HCT116 (cell line): ENCODE measurements around the gene MINDY1. TPM values are rescaled to one million over a fixed set of nuclear protein-coding genes. Genes with fewer than 3 reads are reported as not detected.

Source experiments
- ATAC-seq: fragments of 200-7000 bp; cut with Tn5 transposase; 2 replicates; pipeline ENCODE4 v1.9.1; 2020; ENCODE audit warnings: mild to moderate bottlenecking, moderate library complexity
- BruUV-seq: library from RNA; stranded (reverse); fragments of 400-500 nt; replicated peaks from 2 replicates; lab custom pipeline; 2021; lab: Mats Ljungman, UMichigan
- CTCF ChIA-PET: fragments of 300-600 bp; sonication (Branson Sonifier 250); formaldehyde crosslinking; loops from one replicate; lab custom pipeline; 2021; ENCODE audit warnings: antibody characterized with exemption; lab: Charles Lee
- POLR2A ChIA-PET: fragments of 300-600, 350-600 bp; sonication (Branson Sonifier 250); formaldehyde crosslinking; loops from one replicate; lab custom pipeline; 2021; ENCODE audit warnings: antibody characterized with exemption; lab: Charles Lee
- RAD21 ChIA-PET, 2 experiments: fragments of 300-600 bp; sonication (Branson Sonifier 250); formaldehyde crosslinking; loops; one replicate each; lab custom pipeline; 2023; ENCODE audit warnings: low total read pairs in 2 of 2; ENCODE audit not compliant: uncharacterized antibody in 2 of 2, unreplicated experiment in 2 of 2, low non-redundant PET in 1 of 2; lab: Charles Lee
- DNase-seq: peaks from one replicate; pipeline ENCODE4 v3.0.0-alpha.2; 2010; ENCODE audit warnings: low read depth, low spot score
- H2AFZ ChIP-seq: fragments of 200-600 bp; shearing (Covaris generic), sonication (generic); 2 replicates; pipeline ENCODE4 v1.6.1; 2017; ENCODE audit warnings: low read depth, mixed run types, mixed read lengths, antibody characterized with exemption, low read length; ENCODE audit not compliant: poor library complexity, severe bottlenecking
- H3K27ac ChIP-seq: 2 replicates; pipeline ENCODE4 v1.5.1; 2012; ENCODE audit warnings: low read depth, low read length
- H3K27me3 ChIP-seq: fragments of 200-600 bp; sonication (generic); 2 replicates; pipeline ENCODE4 v1.6.1; 2016; ENCODE audit warnings: mixed run types, low read length, mixed read lengths; ENCODE audit not compliant: insufficient read depth
- H3K36me3 ChIP-seq, 2 experiments: fragments of 200-500 bp in 1 of 2; fragments of 200-600 bp in 1 of 2; sonication (Bioruptor generic) in 1 of 2; sonication (generic) in 1 of 2; 2 replicates each; pipeline versions ENCODE4 v1.5.1 to v1.6.1; 2014 to 2016; ENCODE audit warnings: low read length in 2 of 2, inconsistent platforms in 1 of 2, mixed read lengths in 1 of 2, mixed run types in 1 of 2; ENCODE audit not compliant: insufficient read depth in 2 of 2, control insufficient read depth in 1 of 2
- H3K4me1 ChIP-seq, 2 experiments: fragments of 200-600 bp in 1 of 2; sonication (generic) in 1 of 2; 2 replicates each; pipeline versions ENCODE4 v1.5.1 to v1.6.1; 2012 to 2017; ENCODE audit warnings: low read length in 2 of 2, inconsistent platforms in 1 of 2, mild to moderate bottlenecking in 1 of 2, mixed read lengths in 1 of 2, mixed run types in 1 of 2, moderate library complexity in 1 of 2; ENCODE audit not compliant: insufficient read depth in 2 of 2, control insufficient read depth in 1 of 2
- H3K4me2 ChIP-seq: fragments of 200-600 bp; sonication (generic); 2 replicates; pipeline ENCODE4 v1.6.1; 2017; ENCODE audit warnings: mixed run types, low read length, mixed read lengths
- H3K4me3 ChIP-seq, 2 experiments: fragments of 200-600 bp in 1 of 2; sonication (generic) in 1 of 2; replicated peaks in 1 of 2; 2 replicates each; pipeline ENCODE4 v1.5.1; 2011 to 2016; ENCODE audit warnings: low read length in 2 of 2, control low read depth in 1 of 2, low read depth in 1 of 2, mild to moderate bottlenecking in 1 of 2, mixed read lengths in 1 of 2, mixed run types in 1 of 2
- H3K79me2 ChIP-seq: fragments of 200-600 bp; sonication (generic); 2 replicates; pipeline ENCODE4 v1.6.1; 2017; ENCODE audit warnings: mild to moderate bottlenecking, mixed run types, low read length, moderate library complexity, mixed read lengths; ENCODE audit not compliant: insufficient read depth
- H3K9ac ChIP-seq: fragments of 200-600 bp; sonication (generic); 2 replicates; pipeline ENCODE4 v1.6.1; 2016; ENCODE audit warnings: low read length, mixed read lengths
- H3K9me2 ChIP-seq: fragments of 200-600 bp; sonication (generic), shearing (Covaris generic); 2 replicates; pipeline ENCODE4 v1.6.1; 2017; ENCODE audit warnings: mixed run types, mild to moderate bottlenecking, moderate library complexity; ENCODE audit not compliant: insufficient read depth
- H3K9me3 ChIP-seq, 2 experiments: fragments of 200-500 bp in 1 of 2; fragments of 200-600 bp in 1 of 2; sonication (Bioruptor generic) in 1 of 2; sonication (generic) in 1 of 2; 2 replicates each; pipeline ENCODE4 v1.6.1; 2014 to 2017; ENCODE audit warnings: low read length in 2 of 2, mixed read lengths in 2 of 2, inconsistent platforms in 1 of 2, low read depth in 1 of 2, mild to moderate bottlenecking in 1 of 2, mixed run types in 1 of 2, moderate library complexity in 1 of 2; ENCODE audit not compliant: control insufficient read depth in 1 of 2, insufficient read depth in 1 of 2
- H4K20me1 ChIP-seq: fragments of 200-600 bp; sonication (generic), shearing (Covaris generic); 2 replicates; pipeline ENCODE4 v1.6.1; 2017; ENCODE audit warnings: mixed run types, mild to moderate bottlenecking, moderate library complexity; ENCODE audit not compliant: insufficient read depth
- CTCF ChIP-seq, 3 experiments: fragments of 200-600 bp in 1 of 3; sonication (generic) in 1 of 3; IDR thresholded peaks in 2 of 3; conservative IDR thresholded peaks in 1 of 3; 2 replicates each; pipeline ENCODE4 v1.5.1; 2012 to 2017; ENCODE audit warnings: low read depth in 2 of 3, low read length in 2 of 3, antibody characterized with exemption in 1 of 3, borderline replicate concordance in 1 of 3, control low read depth in 1 of 3, mild to moderate bottlenecking in 1 of 3, mixed read lengths in 1 of 3, mixed run types in 1 of 3, moderate library complexity in 1 of 3; ENCODE audit not compliant: insufficient read depth in 1 of 3
- EGR1 ChIP-seq: IDR thresholded peaks from 2 replicates; pipeline ENCODE4 v1.6.1; 2012; ENCODE audit warnings: low read depth
- ELF1 ChIP-seq: IDR thresholded peaks from 2 replicates; pipeline ENCODE4 v1.6.1; 2012; ENCODE audit warnings: low read depth, borderline replicate concordance
- EZH2 ChIP-seq: fragments of 200-600 bp; sonication (generic); IDR thresholded peaks from 2 replicates; pipeline ENCODE4 v1.6.1; 2017; ENCODE audit warnings: antibody characterized with exemption, mixed run types
- EZH2phosphoT487 ChIP-seq: fragments of 200-600 bp; IDR thresholded peaks from 2 replicates; pipeline ENCODE4 v1.6.1; 2018; ENCODE audit warnings: antibody characterized with exemption, borderline replicate concordance
- FOSL1 ChIP-seq: IDR thresholded peaks from 2 replicates; pipeline ENCODE4 v1.6.1; 2012; ENCODE audit warnings: low read depth
- MAX ChIP-seq: IDR thresholded peaks from 2 replicates; pipeline ENCODE4 v1.6.1; 2012
- POLR2AphosphoS5 ChIP-seq: IDR thresholded peaks from 2 replicates; pipeline ENCODE4 v1.6.1; 2011; ENCODE audit warnings: mild to moderate bottlenecking, low read depth, low read length, moderate library complexity
- RAD21 ChIP-seq: IDR thresholded peaks from 2 replicates; pipeline ENCODE4 v1.6.1; 2012; ENCODE audit warnings: low read depth, mild to moderate bottlenecking
- SIN3A ChIP-seq: IDR thresholded peaks from 2 replicates; pipeline ENCODE4 v1.6.1; 2012; ENCODE audit warnings: low read depth
- YY1 ChIP-seq: IDR thresholded peaks from 2 replicates; pipeline ENCODE4 v1.6.1; 2011; ENCODE audit warnings: low read length, low read depth, moderate library complexity, mild to moderate bottlenecking; ENCODE audit not compliant: insufficient replicate concordance; ENCODE audit errors: extremely low read depth
- ZBTB33 ChIP-seq: IDR thresholded peaks from 2 replicates; pipeline ENCODE4 v1.6.1; 2011; ENCODE audit warnings: mild to moderate bottlenecking, low read length, moderate library complexity; ENCODE audit not compliant: insufficient replicate concordance; ENCODE audit errors: extremely low read depth
- ZFX ChIP-seq: fragments of 450-650 bp; IDR thresholded peaks from 2 replicates; pipeline ENCODE4 v1.6.1; 2017
- intact Hi-C: fragments of 100-400 bp; cut with micrococcal nuclease; formaldehyde crosslinking; loops from 2 replicates; pipeline ENCODE4 v1.10.0; 2022
- total RNA-seq: library from RNA; stranded (reverse); gene quantifications from one replicate; pipeline ENCODE4 v1.2.1, GENCODE V29; 2021; ENCODE audit not compliant: unreplicated experiment
- TF ChIP-seq, protein P1 (sequence below): IDR thresholded peaks from 2 replicates; pipeline ENCODE4 v1.6.1; 2012; ENCODE audit warnings: low read depth

MINDY1 gene
- total RNA-seq, 1 experiment from 2014 or later, result 1.2 TPM

DNA sequence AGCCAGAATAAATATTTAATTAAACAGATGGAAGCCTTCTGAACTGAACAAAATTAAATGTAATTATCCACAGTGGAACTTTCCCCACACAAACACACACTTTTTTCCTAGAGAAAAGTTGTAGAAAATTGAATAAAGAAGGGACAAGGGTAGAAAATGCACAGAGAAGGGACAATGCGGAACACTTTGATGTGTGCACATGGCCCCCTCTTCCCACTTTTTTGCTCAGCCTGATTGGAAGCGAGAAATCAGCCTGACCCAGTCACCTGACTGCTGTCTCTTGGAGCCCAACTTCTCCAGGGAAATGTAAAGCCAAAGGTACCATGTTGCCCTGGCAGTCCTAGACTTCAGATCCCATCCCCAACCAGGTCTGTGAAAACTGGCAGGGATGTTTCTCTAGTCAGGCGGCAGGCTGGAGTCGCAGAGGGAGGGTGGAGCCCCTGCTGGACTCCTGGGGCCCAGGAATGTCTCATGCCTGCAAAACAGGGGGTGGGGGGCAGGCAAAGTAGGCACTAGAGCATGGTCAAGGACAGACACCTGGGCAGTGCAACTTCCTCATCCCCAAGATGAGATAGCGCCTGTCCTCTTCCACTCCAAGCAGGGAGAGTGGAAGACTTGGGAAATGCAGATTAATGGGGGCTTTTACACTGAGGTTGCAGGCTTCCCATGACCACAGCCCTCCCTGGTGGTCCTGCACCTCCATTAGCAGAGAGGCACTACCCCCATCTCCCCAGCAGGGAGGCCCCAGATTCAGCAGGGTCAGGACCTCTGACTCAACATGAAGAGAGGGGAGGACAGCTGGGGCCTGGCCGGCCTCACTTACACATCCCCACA, 34.9 kb downstream of the MINDY1 start:
- BruUV-seq, result no TSS peak
- H3K4me3 ChIP-seq, result no peak overlapping the region
- intact Hi-C loops, result no loop called here
- DNase-seq (no peak), ATAC-seq (no peak)
- RAD21 ChIA-PET, result no interaction called here
- 0 out of 2 replicates have a peak, but pooled peaks cover 4% of the 10 kb centered on the region for H4K20me1 ChIP-seq
- CTCF ChIA-PET, result no interaction called here
- H3K36me3 ChIP-seq, result peaks cover 10 to 24% of the 10 kb centered on the region in 2 experiments
- H3K9me3 ChIP-seq, result no peaks in the 10 kb centered on the region
- no peaks in the 10 kb centered on the region for H3K27me3 ChIP-seq
- peak overlapping the region; percentile 27; the same call in 1 of the 2 replicates for H3K27ac ChIP-seq
- H3K9me2 ChIP-seq, result no peaks in the 10 kb centered on the region
- TF ChIP-seq MAX (no peak), EGR1 (no peak), RAD21 (no peak), YY1 (no peak), ELF1 (no peak), ZFX (no peak), ZBTB33 (no peak), CTCF (IDR thresholded peaks at IDR 0.05 in 2 of 3, conservative IDR thresholded peaks at IDR 0.05 in 1 of 3; ENCODE audit: borderline replicate concordance in 1 of 3, insufficient read depth in 1 of 3, low read depth in 2 of 3, low read length in 2 of 3) (no peak), FOSL1 (no peak), EZH2 (no peak), SIN3A (no peak), EZH2phosphoT487 (no peak), POLR2AphosphoS5 (no peak)
- TF ChIP-seq, protein P1, sequence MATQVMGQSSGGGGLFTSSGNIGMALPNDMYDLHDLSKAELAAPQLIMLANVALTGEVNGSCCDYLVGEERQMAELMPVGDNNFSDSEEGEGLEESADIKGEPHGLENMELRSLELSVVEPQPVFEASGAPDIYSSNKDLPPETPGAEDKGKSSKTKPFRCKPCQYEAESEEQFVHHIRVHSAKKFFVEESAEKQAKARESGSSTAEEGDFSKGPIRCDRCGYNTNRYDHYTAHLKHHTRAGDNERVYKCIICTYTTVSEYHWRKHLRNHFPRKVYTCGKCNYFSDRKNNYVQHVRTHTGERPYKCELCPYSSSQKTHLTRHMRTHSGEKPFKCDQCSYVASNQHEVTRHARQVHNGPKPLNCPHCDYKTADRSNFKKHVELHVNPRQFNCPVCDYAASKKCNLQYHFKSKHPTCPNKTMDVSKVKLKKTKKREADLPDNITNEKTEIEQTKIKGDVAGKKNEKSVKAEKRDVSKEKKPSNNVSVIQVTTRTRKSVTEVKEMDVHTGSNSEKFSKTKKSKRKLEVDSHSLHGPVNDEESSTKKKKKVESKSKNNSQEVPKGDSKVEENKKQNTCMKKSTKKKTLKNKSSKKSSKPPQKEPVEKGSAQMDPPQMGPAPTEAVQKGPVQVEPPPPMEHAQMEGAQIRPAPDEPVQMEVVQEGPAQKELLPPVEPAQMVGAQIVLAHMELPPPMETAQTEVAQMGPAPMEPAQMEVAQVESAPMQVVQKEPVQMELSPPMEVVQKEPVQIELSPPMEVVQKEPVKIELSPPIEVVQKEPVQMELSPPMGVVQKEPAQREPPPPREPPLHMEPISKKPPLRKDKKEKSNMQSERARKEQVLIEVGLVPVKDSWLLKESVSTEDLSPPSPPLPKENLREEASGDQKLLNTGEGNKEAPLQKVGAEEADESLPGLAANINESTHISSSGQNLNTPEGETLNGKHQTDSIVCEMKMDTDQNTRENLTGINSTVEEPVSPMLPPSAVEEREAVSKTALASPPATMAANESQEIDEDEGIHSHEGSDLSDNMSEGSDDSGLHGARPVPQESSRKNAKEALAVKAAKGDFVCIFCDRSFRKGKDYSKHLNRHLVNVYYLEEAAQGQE, result no peak
- H2AFZ ChIP-seq, result no peak overlapping the region
- H3K9ac ChIP-seq, result peak overlapping the region; percentile 92; the same call in 1 of the 2 replicates
- peaks cover 35 to 47% of the 10 kb centered on the region in 2 experiments for H3K4me1 ChIP-seq
- H3K4me2 ChIP-seq, result peak overlapping the region; percentile 89
- POLR2A ChIA-PET, result no interaction called here
- peaks cover 63% of the 10 kb centered on the region for H3K79me2 ChIP-seq
